Activated T-helper 17 cell treated with anti-CD3 and anti-CD28 coated beads, Interleukin-2, amount 50 U/mL, for 72 hours (primary cell): ENCODE data around the gene FOXN3. TPM values are rescaled to one million over a fixed set of nuclear protein-coding genes. Genes with fewer than 3 reads are reported as not detected.
"Not testable (repeated sequence)": the region's sequence is repeated elsewhere in the genome, so short reads cannot be mapped to it uniquely, and the experiment has no call there.

Experiments
- ATAC-seq: fragments of 150-1000 bp; cut with Tn5 transposase; replicated peaks from 2 replicates; pipeline ENCODE4 v1.10.0; 2021; ENCODE audit warnings: mild to moderate bottlenecking, moderate library complexity
- H3K27ac Mint-ChIP-seq: one replicate; pipeline ENCODE4 v1.8.0; 2022; ENCODE audit warnings: mixed read lengths
- H3K27me3 Mint-ChIP-seq: one replicate; pipeline ENCODE4 v1.8.0; 2022; ENCODE audit warnings: mixed read lengths
- H3K36me3 Mint-ChIP-seq: one replicate; pipeline ENCODE4 v1.8.0; 2022; ENCODE audit warnings: low read depth, mild to moderate bottlenecking, mixed read lengths
- H3K4me1 Mint-ChIP-seq: one replicate; pipeline ENCODE4 v1.8.0; 2022; ENCODE audit warnings: mixed read lengths
- H3K4me3 Mint-ChIP-seq: one replicate; pipeline ENCODE4 v1.8.0; 2022; ENCODE audit warnings: mild to moderate bottlenecking, mixed read lengths
- H3K9me3 Mint-ChIP-seq: one replicate; pipeline ENCODE4 v1.8.0; 2022; ENCODE audit warnings: mixed read lengths
- total RNA-seq, 2 donors: library from RNA; stranded (reverse); gene quantifications; one replicate each; pipeline ENCODE4 v1.2.3, GENCODE V29; 2022

The FOXN3 gene
- total RNA-seq, 2 donors from 2014 or later, result 56.9 to 82.3 TPM

- peaks cover 38% of the 10 kb centered on the region for H3K4me1 Mint-ChIP-seq
These were observed 118.8 kb downstream of the FOXN3 start for GRCh38 chr14:89298056-89298834.

GRCh38 chr14:89296281-89296745 lies 120.7 kb downstream of the FOXN3 start:
- H3K9me3 Mint-ChIP-seq, result no peaks in the 10 kb centered on the region
- no peak overlapping the region for H3K27ac Mint-ChIP-seq
- H3K36me3 Mint-ChIP-seq, result peaks cover 5% of the 10 kb centered on the region
- H3K4me1 Mint-ChIP-seq, result peaks cover 34% of the 10 kb centered on the region
- ATAC-seq, result no peak
- H3K4me3 Mint-ChIP-seq, result no peak overlapping the region
- H3K27me3 Mint-ChIP-seq, result no peaks in the 10 kb centered on the region

More at GRCh38 chr14:89298056-89298834, 118.8 kb downstream of the FOXN3 start:
- H3K9me3 Mint-ChIP-seq, result no peaks in the 10 kb centered on the region
- H3K36me3 Mint-ChIP-seq, result peaks cover 19% of the 10 kb centered on the region
- H3K4me3 Mint-ChIP-seq, result no peak overlapping the region
- no peaks in the 10 kb centered on the region for H3K27me3 Mint-ChIP-seq
- no peak for ATAC-seq
- H3K27ac Mint-ChIP-seq, result peak overlapping the region; percentile 27

GRCh38 chr14:89294872-89295271 lies 122.2 kb downstream of the FOXN3 start:
- Mint-ChIP-seq H3K4me3 (no peak overlapping the region), H3K36me3 (peaks cover 3% of the 10 kb centered on the region), H3K9me3 (no peaks in the 10 kb centered on the region), H3K4me1 (peaks cover 33% of the 10 kb centered on the region), H3K27ac (no peak overlapping the region), H3K27me3 (no peaks in the 10 kb centered on the region)
- no peak for ATAC-seq

GRCh38 chr14:89294469-89294868 lies 122.6 kb downstream of the FOXN3 start:
- not testable (repeated sequence) for H3K9me3 Mint-ChIP-seq, H3K27ac Mint-ChIP-seq, H3K27me3 Mint-ChIP-seq, H3K4me3 Mint-ChIP-seq, ATAC-seq, H3K36me3 Mint-ChIP-seq
- H3K4me1 Mint-ChIP-seq, result peaks cover 29% of the 10 kb centered on the region

GRCh38 chr14:89294060-89294459 lies 123.0 kb downstream of the FOXN3 start:
- Mint-ChIP-seq H3K36me3 (no peaks in the 10 kb centered on the region), H3K27ac (no peak overlapping the region), H3K4me1 (peaks cover 26% of the 10 kb centered on the region), H3K4me3 (no peak overlapping the region), H3K27me3 (no peaks in the 10 kb centered on the region), H3K9me3 (no peaks in the 10 kb centered on the region)
- no peak for ATAC-seq

GRCh38 chr14:89293314-89293916 lies 123.6 kb downstream of the FOXN3 start:
- Mint-ChIP-seq H3K4me3 (no peak overlapping the region), H3K36me3 (no peaks in the 10 kb centered on the region), H3K9me3 (no peaks in the 10 kb centered on the region), H3K4me1 (peaks cover 20% of the 10 kb centered on the region), H3K27me3 (no peaks in the 10 kb centered on the region), H3K27ac (no peak overlapping the region)
- no peak for ATAC-seq

- Mint-ChIP-seq H3K4me3 (no peak overlapping the region), H3K27me3 (no peaks in the 10 kb centered on the region), H3K4me1 (peaks cover 16% of the 10 kb centered on the region), H3K9me3 (no peaks in the 10 kb centered on the region), H3K36me3 (no peaks in the 10 kb centered on the region), H3K27ac (no peak overlapping the region)
- no peak for ATAC-seq
These were observed 124.3 kb downstream of the FOXN3 start for GRCh38 chr14:89292579-89293313.

GRCh38 chr14:89291351-89291940 lies 125.6 kb downstream of the FOXN3 start:
- peaks cover 15% of the 10 kb centered on the region for H3K4me1 Mint-ChIP-seq
- no peaks in the 10 kb centered on the region for H3K27me3 Mint-ChIP-seq

GRCh38 chr14:89290813-89291212 lies 126.2 kb downstream of the FOXN3 start:
- Mint-ChIP-seq H3K9me3 (no peaks in the 10 kb centered on the region), H3K27ac (no peak overlapping the region), H3K36me3 (no peaks in the 10 kb centered on the region), H3K4me1 (peaks cover 15% of the 10 kb centered on the region), H3K4me3 (no peak overlapping the region), H3K27me3 (no peaks in the 10 kb centered on the region)
- ATAC-seq, result no peak

More at GRCh38 chr14:89291351-89291940, 125.6 kb downstream of the FOXN3 start:
- H3K27ac Mint-ChIP-seq, result no peak overlapping the region
- ATAC-seq, result no peak
- H3K36me3 Mint-ChIP-seq, result no peaks in the 10 kb centered on the region
- H3K4me3 Mint-ChIP-seq, result no peak overlapping the region
- no peaks in the 10 kb centered on the region for H3K9me3 Mint-ChIP-seq

GRCh38 chr14:89289477-89289876 lies 127.6 kb downstream of the FOXN3 start:
- no peaks in the 10 kb centered on the region for H3K36me3 Mint-ChIP-seq
- H3K27me3 Mint-ChIP-seq, result no peaks in the 10 kb centered on the region
- no peaks in the 10 kb centered on the region for H3K9me3 Mint-ChIP-seq
- H3K4me1 Mint-ChIP-seq, result peaks cover 11% of the 10 kb centered on the region
- ATAC-seq, result no peak
- H3K4me3 Mint-ChIP-seq, result no peak overlapping the region
- H3K27ac Mint-ChIP-seq, result no peak overlapping the region

GRCh38 chr14:89288114-89288513 lies 128.9 kb downstream of the FOXN3 start:
- ATAC-seq, result peak; percentile 43
- H3K27me3 Mint-ChIP-seq, result no peaks in the 10 kb centered on the region

GRCh38 chr14:89284333-89285058 lies 132.5 kb downstream of the FOXN3 start:
- no peak for ATAC-seq

More at GRCh38 chr14:89288114-89288513, 128.9 kb downstream of the FOXN3 start:
- H3K4me3 Mint-ChIP-seq, result no peak overlapping the region
- no peaks in the 10 kb centered on the region for H3K36me3 Mint-ChIP-seq
- H3K4me1 Mint-ChIP-seq, result peaks cover 18% of the 10 kb centered on the region
- H3K27ac Mint-ChIP-seq, result no peak overlapping the region
- no peaks in the 10 kb centered on the region for H3K9me3 Mint-ChIP-seq

GRCh38 chr14:89283327-89284060 lies 133.5 kb downstream of the FOXN3 start:
- peak; percentile 92 for ATAC-seq
- no peaks in the 10 kb centered on the region for H3K9me3 Mint-ChIP-seq
- H3K27ac Mint-ChIP-seq, result no peak overlapping the region
- no peaks in the 10 kb centered on the region for H3K27me3 Mint-ChIP-seq
- peak overlapping the region; percentile 38 for H3K4me3 Mint-ChIP-seq
- H3K36me3 Mint-ChIP-seq, result peaks cover 35% of the 10 kb centered on the region
- peaks cover 23% of the 10 kb centered on the region for H3K4me1 Mint-ChIP-seq

More at GRCh38 chr14:89284333-89285058, 132.5 kb downstream of the FOXN3 start:
- Mint-ChIP-seq H3K4me3 (no peak overlapping the region), H3K27ac (peak overlapping the region; percentile 1), H3K27me3 (no peaks in the 10 kb centered on the region), H3K36me3 (peaks cover 25% of the 10 kb centered on the region), H3K4me1 (peaks cover 18% of the 10 kb centered on the region), H3K9me3 (no peaks in the 10 kb centered on the region)
